Thoracic aorta (tissue), 2 donors: ENCODE measurements around the gene MPC1. TPM values are rescaled to one million over a fixed set of nuclear protein-coding genes. Genes with fewer than 3 reads are reported as not detected.
"Not testable (repeated sequence)": the region's sequence is repeated elsewhere in the genome, so short reads cannot be mapped to it uniquely, and the experiment has no call there.

Source experiments
- ATAC-seq: fragments of 150-250 bp; one replicate; pipeline ENCODE4 v1.8.0; 2017; ENCODE audit warnings: low read depth; ENCODE audit not compliant: insufficient number of reproducible peaks, low FRiP score
- DNase-seq: peaks from one replicate; pipeline ENCODE4 v3.0.0-alpha.2; 2020; ENCODE audit warnings: low spot score
- H3K27ac ChIP-seq, 2 donors: fragments of 200-600 bp; sonication (generic); 1 replicate in 1 of 2; 2 replicates in 1 of 2; pipeline ENCODE4 v1.5.1; 2016; ENCODE audit warnings: mild to moderate bottlenecking in 2 of 2, moderate library complexity in 2 of 2
- H3K27me3 ChIP-seq: fragments of 200-600 bp; sonication (generic); replicated peaks from 2 replicates; pipeline ENCODE4 v1.6.0; 2016; ENCODE audit warnings: mild to moderate bottlenecking; ENCODE audit not compliant: insufficient read depth
- H3K36me3 ChIP-seq: fragments of 200-600 bp; sonication (generic); one replicate; pipeline ENCODE4 v1.5.1; 2016
- H3K4me1 ChIP-seq, 2 donors: fragments of 200-600 bp; sonication (generic); 1 replicate in 1 of 2; 2 replicates in 1 of 2; pipeline versions ENCODE4 v1.5.1 to v1.6.0; 2016; ENCODE audit warnings: low read depth in 2 of 2, mild to moderate bottlenecking in 1 of 2; ENCODE audit not compliant: control insufficient read depth in 1 of 2
- H3K4me3 ChIP-seq: fragments of 200-600 bp; sonication (generic); 2 replicates; pipeline ENCODE4 v1.5.1; 2016; ENCODE audit warnings: mild to moderate bottlenecking
- H3K9me3 ChIP-seq: fragments of 200-600 bp; sonication (generic); 2 replicates; pipeline ENCODE4 v1.5.1; 2016
- CTCF ChIP-seq: fragments of 200-600 bp; sonication (generic); IDR thresholded peaks from one replicate; pipeline ENCODE4 v1.5.1; 2019; ENCODE audit warnings: antibody characterized with exemption
- total RNA-seq, 2 donors: library from RNA; depleted of rRNA; stranded (reverse); fragments of >200 nt; gene quantifications; one replicate each; pipeline versions ENCODE4 v1.1.0 to v1.2.3, GENCODE V29; 2016

MPC1 gene
- total RNA-seq, 2 donors from 2014 or later = 43.8 to 56.0 TPM

GRCh38 chr6:166386111-166386510 lies 3.4 kb upstream of the MPC1 start:
- H3K4me1 ChIP-seq = peaks cover 4 to 8% of the 10 kb centered on the region in 2 donors
- ATAC-seq = no peak
- no peaks in the 10 kb centered on the region for H3K9me3 ChIP-seq
- no peak overlapping the region for H3K4me3 ChIP-seq
- no peaks in the 10 kb centered on the region for H3K27me3 ChIP-seq
- H3K36me3 ChIP-seq = no peaks in the 10 kb centered on the region
- DNase-seq = no peak
- no peak overlapping the region for H3K27ac ChIP-seq
- TF ChIP-seq CTCF = no peak

- DNase-seq, H3K27me3 ChIP-seq, H3K36me3 ChIP-seq, H3K9me3 ChIP-seq, ATAC-seq: not testable (repeated sequence)
- Histone ChIP-seq H3K4me3 (peak overlapping the region; percentile 77), H3K27ac (peak overlapping the region; percentile 91 to 97), H3K4me1 (peaks cover 16 to 29% of the 10 kb centered on the region in 2 donors)
- TF ChIP-seq CTCF = peak; percentile 36
Measured at GRCh38 chr6:166383802-166384363, 1.1 kb upstream of the MPC1 start.

- no peaks in the 10 kb centered on the region for H3K36me3 ChIP-seq
- no peak for TF ChIP-seq CTCF
- no peaks in the 10 kb centered on the region for H3K9me3 ChIP-seq
- peaks cover 16 to 29% of the 10 kb centered on the region in 2 donors for H3K4me1 ChIP-seq
- H3K27me3 ChIP-seq = no peaks in the 10 kb centered on the region
- peak overlapping the region; percentile 91 to 97 for H3K27ac ChIP-seq
- H3K4me3 ChIP-seq = peak overlapping the region; percentile 77
- ATAC-seq = peak; percentile 10
- DNase-seq = no peak
Measured at GRCh38 chr6:166382500-166382932, 224 bp downstream of the MPC1 start.

GRCh38 chr6:166381733-166382499 lies 824 bp downstream of the MPC1 start:
- ATAC-seq (no peak), DNase-seq (no peak)
- TF ChIP-seq CTCF = peak; percentile 69

GRCh38 chr6:166381381-166381732 lies 1.4 kb downstream of the MPC1 start:
- peak overlapping the region; percentile 91 to 97 for H3K27ac ChIP-seq

More at GRCh38 chr6:166381733-166382499, 824 bp downstream of the MPC1 start:
- peaks cover 16 to 29% of the 10 kb centered on the region in 2 donors for H3K4me1 ChIP-seq
- peak overlapping the region; percentile 77 for H3K4me3 ChIP-seq
- H3K27me3 ChIP-seq = no peaks in the 10 kb centered on the region
- H3K9me3 ChIP-seq = no peaks in the 10 kb centered on the region
- peak overlapping the region; percentile 91 to 97 for H3K27ac ChIP-seq
- H3K36me3 ChIP-seq = no peaks in the 10 kb centered on the region

More at GRCh38 chr6:166381381-166381732, 1.4 kb downstream of the MPC1 start:
- Histone ChIP-seq H3K4me1 (peaks cover 16 to 29% of the 10 kb centered on the region in 2 donors), H3K9me3 (no peaks in the 10 kb centered on the region), H3K36me3 (no peaks in the 10 kb centered on the region), H3K4me3 (peak overlapping the region; percentile 77), H3K27me3 (no peaks in the 10 kb centered on the region)
- no peak for TF ChIP-seq CTCF
- DNase-seq (no peak), ATAC-seq (no peak)
